MM.1S (cell line): Measurements from ENCODE around the gene RXYLT1.

Experiments
- DNase-seq: peaks from one replicate; pipeline ENCODE4 v3.0.0-alpha.2; 2015
- H2AFZ ChIP-seq: fragments of 300-600 bp; sonication (generic); 2 replicates; pipeline ENCODE4 v1.6.0; 2016; ENCODE audit warnings: antibody characterized with exemption, low read length
- H3F3A ChIP-seq: fragments of 300-600 bp; sonication (generic); 2 replicates; pipeline ENCODE4 v1.6.1; 2016; ENCODE audit warnings: mild to moderate bottlenecking, antibody characterized with exemption, low read length, moderate library complexity, mixed read lengths; ENCODE audit not compliant: insufficient read depth
- H3K27ac ChIP-seq: fragments of 300-600 bp; sonication (generic); 2 replicates; pipeline ENCODE4 v1.5.1; 2016; ENCODE audit warnings: mild to moderate bottlenecking, low read length
- H3K27me3 ChIP-seq: fragments of 300-600 bp; sonication (generic); replicated peaks from 2 replicates; pipeline ENCODE4 v1.6.0; 2016; ENCODE audit warnings: low read length; ENCODE audit not compliant: insufficient read depth
- H3K36me3 ChIP-seq: fragments of 300-600 bp; sonication (generic); replicated peaks from 2 replicates; pipeline ENCODE4 v1.6.1; 2016; ENCODE audit warnings: mild to moderate bottlenecking, low read length, mixed read lengths; ENCODE audit not compliant: insufficient read depth
- H3K4me1 ChIP-seq: fragments of 300-600 bp; sonication (generic); 2 replicates; pipeline ENCODE4 v1.6.1; 2016; ENCODE audit warnings: low read length, mixed read lengths
- H3K4me2 ChIP-seq: fragments of 300-600 bp; sonication (generic); 2 replicates; pipeline ENCODE4 v1.6.0; 2016; ENCODE audit warnings: low read depth, low read length
- H3K4me3 ChIP-seq: fragments of 300-600 bp; sonication (generic); 2 replicates; pipeline ENCODE4 v1.5.1; 2016; ENCODE audit warnings: low read length, mixed read lengths
- H3K79me2 ChIP-seq: fragments of 300-600 bp; sonication (generic); 2 replicates; pipeline ENCODE4 v1.6.1; 2016; ENCODE audit warnings: mixed run types, low read length, mixed read lengths
- H3K9ac ChIP-seq: fragments of 300-600 bp; sonication (generic); 2 replicates; pipeline ENCODE4 v1.6.1; 2016; ENCODE audit warnings: low read length, mixed read lengths
- H3K9me2 ChIP-seq: fragments of 300-600 bp; sonication (generic); replicated peaks from 2 replicates; pipeline ENCODE4 v1.6.1; 2016; ENCODE audit warnings: mild to moderate bottlenecking, low read length, mixed read lengths; ENCODE audit not compliant: insufficient read depth
- H3K9me3 ChIP-seq: fragments of 300-600 bp; sonication (generic); replicated peaks from 2 replicates; pipeline ENCODE4 v1.6.1; 2016; ENCODE audit warnings: mild to moderate bottlenecking, low read length, mixed read lengths; ENCODE audit not compliant: insufficient read depth
- H4K20me1 ChIP-seq: fragments of 300-600 bp; sonication (generic); 2 replicates; pipeline ENCODE4 v1.6.1; 2016; ENCODE audit warnings: mild to moderate bottlenecking, low read length, moderate library complexity, mixed read lengths; ENCODE audit not compliant: insufficient read depth
- CTCF ChIP-seq: fragments of 300-600 bp; sonication (generic); IDR thresholded peaks from 2 replicates; pipeline ENCODE4 v1.5.1; 2016; ENCODE audit warnings: antibody characterized with exemption, low read length, mixed read lengths
- EZH2 ChIP-seq: fragments of 300-600 bp; sonication (generic); optimal IDR thresholded peaks from 2 replicates; pipeline ENCODE3; 2017; ENCODE audit warnings: low read depth, mild to moderate bottlenecking, antibody characterized with exemption, low read length, mixed read lengths
- EZH2phosphoT487 ChIP-seq: fragments of 300-600 bp; sonication (generic); IDR thresholded peaks from 2 replicates; pipeline ENCODE4 v1.6.1; 2018; ENCODE audit warnings: antibody characterized with exemption, low read length

Gene RXYLT1

GRCh38 chr12:63822352-63822751 is 42.6 kb downstream of the RXYLT1 start:
- DNase-seq, result no peak
- Histone ChIP-seq H3K4me2 (no peak overlapping the region), H3K9me3 (no peaks in the 10 kb centered on the region), H3K27ac (no peak overlapping the region), H3K79me2 (no peaks in the 10 kb centered on the region), H3K4me1 (peaks cover 4% of the 10 kb centered on the region; the same call in 1 of the 2 replicates), H3K27me3 (no peaks in the 10 kb centered on the region), H3K36me3 (no peaks in the 10 kb centered on the region), H4K20me1 (no peaks in the 10 kb centered on the region), H3K4me3 (no peak overlapping the region), H3F3A (no peaks in the 10 kb centered on the region), H3K9me2 (no peaks in the 10 kb centered on the region), H2AFZ (no peak overlapping the region), H3K9ac (no peak overlapping the region)
- TF ChIP-seq EZH2, result no peak
- TF ChIP-seq CTCF, result no peak
- no peak for TF ChIP-seq EZH2phosphoT487

GRCh38 chr12:63823040-63823439 is 43.3 kb downstream of the RXYLT1 start:
- H3K9me3 ChIP-seq, result no peaks in the 10 kb centered on the region
- no peak overlapping the region for H3K4me2 ChIP-seq
- H3K36me3 ChIP-seq, result no peaks in the 10 kb centered on the region
- no peaks in the 10 kb centered on the region for H3K79me2 ChIP-seq
- no peaks in the 10 kb centered on the region for H3K9me2 ChIP-seq
- no peak for DNase-seq
- H3K9ac ChIP-seq, result no peak overlapping the region
- TF ChIP-seq EZH2 (no peak), EZH2phosphoT487 (no peak), CTCF (no peak)
- H3K4me3 ChIP-seq, result no peak overlapping the region
- H3K27ac ChIP-seq, result no peak overlapping the region
- H3K27me3 ChIP-seq, result no peaks in the 10 kb centered on the region
- peaks cover 4% of the 10 kb centered on the region; the same call in 1 of the 2 replicates for H3K4me1 ChIP-seq
- no peaks in the 10 kb centered on the region for H4K20me1 ChIP-seq
- H3F3A ChIP-seq, result no peaks in the 10 kb centered on the region
- no peak overlapping the region for H2AFZ ChIP-seq

GRCh38 chr12:63826006-63826585 is 46.4 kb downstream of the RXYLT1 start:
- H3K27ac ChIP-seq, result no peak overlapping the region
- H3K9ac ChIP-seq, result no peak overlapping the region
- H3F3A ChIP-seq, result no peaks in the 10 kb centered on the region
- no peaks in the 10 kb centered on the region for H4K20me1 ChIP-seq
- no peak overlapping the region for H2AFZ ChIP-seq
- no peaks in the 10 kb centered on the region for H3K79me2 ChIP-seq
- H3K4me2 ChIP-seq, result no peak overlapping the region
- no peak overlapping the region for H3K4me3 ChIP-seq
- H3K4me1 ChIP-seq, result peaks cover 4% of the 10 kb centered on the region; the same call in 1 of the 2 replicates
- H3K9me2 ChIP-seq, result no peaks in the 10 kb centered on the region
- H3K36me3 ChIP-seq, result no peaks in the 10 kb centered on the region
- no peaks in the 10 kb centered on the region for H3K27me3 ChIP-seq
- no peak for TF ChIP-seq EZH2
- TF ChIP-seq CTCF, result peak; percentile 81
- DNase-seq, result peak; percentile 49
- H3K9me3 ChIP-seq, result no peaks in the 10 kb centered on the region
